Raji (cell line): ENCODE results near the gene UBA52.

ENCODE experiments used
- POLR2A ChIP-seq: IDR thresholded peaks from 2 replicates; pipeline ENCODE4 v1.6.1; 2011; ENCODE audit warnings: low read depth, low read length, control low read depth; ENCODE audit not compliant: insufficient read depth

Gene UBA52

DNA sequence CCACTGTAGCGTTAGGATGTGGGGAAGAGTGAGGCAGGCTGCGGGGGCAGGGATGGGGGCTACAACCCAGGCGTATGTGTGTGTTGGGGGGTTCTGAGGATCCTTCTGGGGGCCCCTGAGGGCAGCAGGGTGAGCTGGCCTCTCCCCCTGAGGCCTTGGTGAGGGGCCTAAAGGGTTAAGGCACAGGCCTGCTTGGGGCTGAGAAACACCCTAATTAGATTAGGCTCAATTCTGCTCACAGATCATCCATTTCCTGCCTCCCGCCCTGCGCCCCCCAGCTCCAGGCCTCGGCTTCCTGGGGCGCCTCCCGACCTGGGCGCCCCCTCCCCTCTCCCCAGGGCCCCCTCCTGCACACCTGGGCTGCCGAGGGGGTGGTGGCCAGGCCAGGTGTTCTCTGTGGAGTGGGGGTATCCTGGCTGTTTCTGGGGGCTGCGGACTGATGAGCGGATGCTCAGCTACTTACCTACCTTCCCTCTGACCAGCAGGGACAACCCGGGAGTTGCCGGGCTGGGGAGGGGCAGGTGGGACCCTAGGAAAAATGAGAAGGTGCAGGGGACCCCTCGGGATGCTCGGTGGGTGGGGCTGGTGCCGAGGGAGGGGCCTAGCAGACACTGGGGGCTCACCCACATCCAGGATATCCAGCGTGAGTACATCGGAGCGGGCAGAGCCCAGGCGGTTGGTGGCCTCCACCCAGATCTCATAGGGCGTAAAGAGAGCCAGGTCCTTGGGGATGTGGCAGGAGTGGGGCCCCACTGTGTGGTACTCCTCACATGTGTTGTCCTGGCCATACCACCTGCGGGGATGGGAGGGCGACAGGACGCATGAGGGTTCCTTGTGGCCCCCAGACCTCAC lies 26.4 kb downstream of the UBA52 start:
- no peak for TF ChIP-seq POLR2A

DNA sequence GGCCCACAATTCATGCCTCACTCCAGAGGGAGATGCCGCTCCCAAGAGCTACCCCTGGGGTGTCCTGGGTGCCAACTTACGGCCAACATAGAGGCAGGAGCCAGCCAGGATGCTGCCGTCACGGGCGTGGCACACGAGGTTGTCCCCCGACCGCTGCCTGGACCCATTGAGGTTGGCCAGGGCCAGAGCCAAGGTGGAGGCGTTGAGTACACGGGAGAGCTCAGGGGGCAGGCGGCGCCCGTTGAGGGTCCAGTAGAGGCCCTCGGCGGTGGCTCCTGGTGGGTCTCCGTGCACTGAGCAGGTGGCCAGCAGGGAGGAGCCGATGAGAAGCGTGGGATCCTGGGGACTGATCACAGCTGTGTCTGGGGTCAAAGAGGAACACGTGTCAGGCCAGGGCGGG lies 27.8 kb downstream of the UBA52 start:
- TF ChIP-seq POLR2A: no peak

DNA sequence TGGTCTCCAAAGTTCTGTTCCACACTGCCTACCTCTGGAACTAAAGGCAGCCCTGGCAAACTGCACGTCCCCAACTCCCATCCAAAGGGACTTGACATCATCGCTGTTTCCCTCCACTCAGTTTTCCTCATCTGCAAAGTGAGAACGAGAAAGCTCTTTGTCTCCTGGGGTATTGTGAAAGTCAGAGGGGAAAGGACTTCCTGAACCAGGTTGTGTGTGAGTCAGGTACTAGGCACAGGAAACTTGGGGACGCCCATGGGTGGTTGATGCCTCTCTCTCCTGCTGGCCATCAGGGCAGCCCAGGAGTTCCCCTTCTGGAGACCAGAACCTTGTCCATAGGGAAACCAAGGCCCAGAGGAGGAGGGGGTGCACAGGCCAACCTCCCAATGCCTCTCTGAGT lies 30.2 kb downstream of the UBA52 start:
- TF ChIP-seq POLR2A: no peak

DNA sequence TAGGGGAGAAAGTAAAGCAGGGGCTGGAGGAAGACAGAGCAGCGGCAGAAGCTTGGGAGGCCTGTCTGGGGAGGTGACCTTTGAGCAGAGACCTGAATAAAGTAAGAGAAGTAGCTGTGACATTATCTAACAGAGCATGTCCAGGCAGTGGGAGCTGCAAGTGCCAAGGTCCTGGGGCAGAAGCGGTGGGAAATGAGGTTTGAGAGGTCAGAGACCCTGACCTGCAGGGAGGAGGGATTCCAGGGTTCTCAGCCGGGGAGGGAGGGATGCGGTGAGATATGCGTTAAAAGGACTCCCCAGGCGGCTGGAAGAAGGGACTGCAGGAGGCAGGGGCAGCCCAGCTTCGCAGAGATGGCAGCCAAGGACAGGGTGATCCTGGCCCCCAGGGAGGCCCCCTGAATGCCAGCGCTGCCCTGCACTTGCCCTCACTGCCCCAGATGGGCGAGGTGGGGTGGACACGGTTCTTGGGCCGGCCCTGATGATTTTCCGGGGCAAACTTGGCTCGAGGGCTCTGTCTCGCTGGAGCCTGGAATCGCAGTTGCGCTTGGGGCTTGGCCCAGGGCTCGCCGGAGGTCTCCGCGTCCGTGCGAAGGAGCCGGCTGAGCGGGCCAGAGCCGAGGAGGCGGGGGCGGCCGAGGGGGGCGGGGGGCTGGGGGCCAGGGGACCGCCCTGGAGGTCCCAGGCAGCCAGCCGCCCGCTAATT lies 31.7 kb downstream of the UBA52 start:
- no peak for TF ChIP-seq POLR2A

DNA sequence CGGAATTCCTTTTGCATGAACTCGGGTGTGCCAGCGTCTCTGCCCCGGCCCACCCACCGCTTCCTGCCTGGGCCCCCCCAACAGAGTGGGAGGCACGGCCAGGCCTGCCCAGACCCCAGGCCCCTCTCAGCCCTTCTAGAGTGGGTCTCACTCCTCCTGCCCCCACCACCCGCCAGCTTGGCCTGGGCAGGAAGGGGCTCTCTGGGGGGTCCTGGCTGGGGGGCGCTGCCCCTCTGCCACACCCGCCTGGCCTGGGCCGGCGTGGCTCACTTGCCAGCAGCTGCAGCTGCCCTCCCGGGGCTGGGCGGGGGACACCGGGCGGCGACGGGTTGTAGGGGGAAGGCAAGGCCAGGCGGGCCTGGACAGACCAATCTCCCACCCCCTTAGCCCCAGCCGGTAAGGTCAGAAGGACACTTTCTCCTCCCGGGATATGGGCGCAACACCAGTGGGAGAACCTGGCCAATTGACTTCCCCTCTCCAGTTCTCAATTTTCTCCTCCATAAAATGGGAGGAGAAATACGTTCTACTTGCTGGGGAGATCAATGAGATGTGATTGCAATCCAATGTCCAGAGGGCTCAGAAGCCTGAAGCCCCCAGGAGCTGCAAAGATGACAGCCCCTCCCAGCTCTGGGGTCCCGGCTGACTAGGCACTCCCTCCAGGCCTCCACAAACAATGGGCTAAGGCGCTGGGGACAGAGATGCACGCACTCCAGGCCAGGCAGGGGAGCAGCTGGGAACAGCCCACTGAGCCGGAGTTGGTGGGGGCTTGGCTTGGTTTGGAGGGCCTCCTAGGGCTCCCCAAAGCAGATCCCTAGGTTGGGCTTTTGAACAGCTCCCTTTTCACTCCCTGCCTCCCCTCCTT lies 32.5 kb downstream of the UBA52 start:
- no peak for TF ChIP-seq POLR2A

DNA sequence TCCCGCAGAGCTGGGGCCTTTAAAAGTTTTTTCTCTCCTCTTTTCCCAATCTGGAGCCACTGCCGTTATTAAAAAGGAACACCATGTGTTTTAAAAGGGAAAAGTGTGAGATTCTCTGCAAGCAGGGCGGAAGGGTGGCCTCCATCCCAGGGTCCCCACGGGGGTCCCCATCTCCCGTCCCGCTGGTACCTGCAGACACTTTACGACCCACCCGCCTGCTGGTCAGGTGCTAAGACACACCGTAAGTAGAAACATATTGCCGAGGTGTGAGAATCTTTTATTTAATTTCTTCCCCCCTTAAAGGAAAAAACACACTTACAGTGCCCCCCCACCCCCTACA lies 33.1 kb downstream of the UBA52 start:
- TF ChIP-seq POLR2A: no peak

DNA sequence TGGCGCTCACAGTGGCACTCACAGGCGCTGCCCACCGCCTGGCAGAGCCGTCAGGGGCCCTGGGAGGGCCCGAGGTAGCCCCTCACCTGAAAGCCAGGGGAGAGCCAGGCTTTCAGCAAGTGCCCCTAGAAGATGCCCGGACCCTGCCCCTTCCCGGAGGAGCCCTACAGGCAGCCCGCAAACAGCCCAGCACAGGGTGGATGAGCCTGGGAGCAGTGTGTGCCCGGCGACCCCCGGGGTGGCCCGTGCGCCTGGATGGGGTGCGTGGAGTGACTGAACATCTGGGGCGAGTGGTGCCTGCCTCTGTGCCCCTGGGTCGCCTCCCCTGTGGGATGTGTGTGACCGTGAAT lies 33.5 kb downstream of the UBA52 start:
- no peak for TF ChIP-seq POLR2A

DNA sequence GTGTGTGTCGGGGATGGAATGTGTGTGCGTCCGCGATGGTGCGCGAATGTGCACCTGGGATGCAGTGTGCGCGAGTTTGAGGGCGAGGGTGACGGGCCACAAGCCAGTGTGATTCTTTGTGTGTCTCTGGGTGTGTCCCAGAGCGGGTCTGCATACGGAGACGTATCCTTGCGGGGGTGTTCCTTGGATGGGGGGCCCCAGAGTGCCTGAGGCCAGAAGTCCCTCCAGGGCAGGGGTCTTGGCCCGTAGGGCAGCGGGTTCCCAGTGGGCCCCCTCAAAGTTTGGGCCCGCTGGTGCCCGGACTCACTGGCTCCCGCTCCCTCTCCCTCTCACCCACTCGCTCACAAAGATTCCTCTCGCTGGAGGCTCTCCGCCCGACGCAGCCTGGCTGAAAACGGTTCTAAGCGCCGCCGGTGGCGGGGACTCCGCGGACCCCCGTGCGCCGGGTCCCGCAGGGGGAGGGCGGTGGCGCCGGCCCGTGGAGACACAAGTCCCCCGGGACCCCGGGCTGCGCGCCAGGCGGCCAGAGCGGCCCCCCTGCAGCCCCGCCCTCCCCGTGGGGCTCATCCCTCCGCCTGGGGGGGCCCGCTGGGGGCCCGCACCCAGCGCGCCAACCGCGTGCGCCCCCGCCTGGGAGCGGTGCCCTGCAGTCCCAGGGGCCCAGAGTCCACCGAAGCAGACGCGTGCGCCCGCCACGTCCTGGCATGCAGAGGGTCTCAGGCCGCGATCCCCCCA lies 34.1 kb downstream of the UBA52 start:
- TF ChIP-seq POLR2A: no peak

DNA sequence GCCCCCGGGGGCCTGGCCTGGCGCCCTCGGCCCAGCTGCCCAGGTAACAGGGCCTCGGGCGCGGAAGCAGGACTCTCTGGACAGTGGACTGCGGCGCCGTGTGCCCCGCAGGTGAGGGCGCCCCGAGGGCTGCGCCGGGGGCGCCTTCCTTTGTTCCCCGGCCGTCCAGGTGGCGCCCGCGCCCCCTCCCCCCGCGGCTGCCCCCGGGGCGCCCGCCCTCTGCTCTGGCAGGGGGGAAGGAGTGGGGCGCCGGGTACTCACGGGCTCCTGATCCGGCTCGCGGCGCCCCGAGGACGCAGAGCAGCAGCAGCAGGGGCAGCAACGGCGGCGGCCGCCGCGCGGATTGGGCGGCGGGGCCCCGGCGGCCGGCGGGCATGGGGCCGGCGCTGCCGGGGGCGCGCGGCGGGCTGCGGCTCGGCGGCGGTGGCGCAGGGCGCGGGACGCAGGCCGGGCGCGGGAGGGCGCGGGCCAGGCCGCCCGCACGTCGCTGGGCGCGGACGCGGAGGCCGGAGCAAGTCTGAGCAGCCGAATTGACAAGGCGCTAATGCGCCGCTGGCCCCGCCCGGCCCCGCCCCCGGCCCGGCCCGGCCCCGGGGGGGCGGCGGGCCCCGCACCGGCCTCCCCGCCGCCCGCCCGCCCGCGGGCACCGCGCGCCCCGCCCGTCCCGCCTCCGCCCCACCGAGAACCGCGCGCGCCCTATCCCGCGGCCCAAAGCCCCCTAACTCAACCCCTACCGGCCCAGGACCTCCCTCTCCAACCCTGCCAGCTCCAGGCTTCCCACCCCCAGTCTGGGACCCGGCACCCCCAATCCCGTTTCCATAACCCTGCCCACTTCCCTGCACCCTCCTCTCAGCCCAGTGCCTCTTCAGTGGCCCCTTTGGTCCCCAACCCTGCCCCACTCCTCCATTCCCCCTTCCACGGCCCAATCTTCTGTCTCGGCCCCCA lies 34.9 kb downstream of the UBA52 start, which contains the start of gene CRLF1:
Gene CRLF1 (minus strand): TSS at position 519 of the 945 bp plus-strand sequence. CDS start 143 bp downstream, at position 376.
- no peak for TF ChIP-seq POLR2A

DNA sequence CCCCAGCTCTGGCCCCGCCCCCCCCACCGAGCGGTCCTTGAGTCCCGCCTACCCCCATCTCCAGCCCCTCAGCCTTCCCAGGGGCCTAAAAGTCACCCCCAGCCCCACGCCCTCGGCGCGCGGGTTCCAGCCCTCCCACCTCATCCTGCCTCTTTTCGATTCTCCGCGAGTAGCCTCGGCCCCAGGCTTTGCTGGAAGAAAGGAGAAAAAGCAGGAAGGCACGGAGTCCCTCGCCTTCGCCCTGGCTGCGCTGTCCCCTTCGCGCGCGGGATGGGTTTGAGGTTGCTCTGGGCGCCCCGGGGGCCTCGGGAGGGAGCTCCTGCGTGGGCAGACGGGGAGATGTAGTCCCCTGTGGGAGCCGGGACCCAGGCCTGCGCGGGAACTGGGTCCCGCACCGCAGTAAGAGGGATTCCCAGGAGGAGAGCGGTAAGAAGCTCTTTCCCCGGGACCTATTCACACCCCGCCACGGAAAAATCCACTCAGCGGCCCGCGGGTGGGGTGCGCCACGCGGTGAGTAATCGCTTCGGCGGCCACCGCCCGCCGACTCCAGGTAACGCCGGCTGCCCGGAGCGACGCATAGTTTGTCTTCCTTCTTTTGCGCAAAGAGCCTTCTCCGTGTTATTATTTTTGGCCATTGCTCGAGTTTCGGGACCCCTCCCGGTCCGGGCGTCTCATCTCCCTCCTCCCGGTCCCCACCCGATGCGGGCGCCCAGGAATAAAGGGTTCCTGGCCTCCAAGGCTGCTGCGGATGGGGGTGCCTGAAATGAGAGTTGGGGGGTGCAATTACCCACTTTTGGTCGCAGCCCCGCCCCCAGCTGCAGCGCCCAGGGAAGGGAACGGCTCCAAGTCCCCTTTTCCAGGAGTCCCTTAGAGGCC lies 35.8 kb downstream of the UBA52 start:
- no peak for TF ChIP-seq POLR2A

DNA sequence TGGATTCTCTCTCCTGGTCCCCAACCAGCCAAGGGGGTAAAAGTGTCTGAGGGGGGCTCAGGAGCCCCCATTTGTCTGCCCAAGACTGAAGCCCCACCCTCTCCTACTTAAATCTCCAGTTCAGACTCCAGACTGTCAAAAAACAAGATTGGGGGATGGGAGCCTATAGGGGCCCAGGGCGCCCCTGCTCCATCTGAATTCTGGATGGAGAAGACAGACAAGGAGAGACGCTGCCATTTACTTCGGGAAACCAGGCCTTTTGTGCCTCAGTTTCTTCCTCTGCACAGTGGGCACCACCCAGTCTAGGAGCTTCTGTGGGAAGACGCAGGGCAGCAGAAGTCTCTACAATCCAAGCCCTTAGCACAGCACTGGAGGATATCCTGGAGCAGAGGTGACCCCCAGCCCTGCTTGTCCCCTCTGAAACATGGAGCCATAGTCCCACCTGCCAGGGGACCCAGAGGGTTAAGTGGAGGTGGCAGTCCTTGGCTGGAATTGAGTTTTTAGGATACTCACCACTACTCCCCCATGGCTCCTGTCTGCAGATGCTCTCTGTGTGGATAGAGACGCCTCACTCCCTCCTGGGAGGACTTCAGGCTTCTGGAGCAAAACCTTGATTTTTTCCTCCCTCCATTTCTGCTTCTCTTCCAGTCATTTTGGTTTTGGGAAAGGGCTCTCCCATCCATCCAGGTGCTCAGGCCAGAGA lies 36.6 kb downstream of the UBA52 start:
- no peak for TF ChIP-seq POLR2A
